ENCODE data around the gene RPS6KA2.

The RPS6KA2 gene

DNA sequence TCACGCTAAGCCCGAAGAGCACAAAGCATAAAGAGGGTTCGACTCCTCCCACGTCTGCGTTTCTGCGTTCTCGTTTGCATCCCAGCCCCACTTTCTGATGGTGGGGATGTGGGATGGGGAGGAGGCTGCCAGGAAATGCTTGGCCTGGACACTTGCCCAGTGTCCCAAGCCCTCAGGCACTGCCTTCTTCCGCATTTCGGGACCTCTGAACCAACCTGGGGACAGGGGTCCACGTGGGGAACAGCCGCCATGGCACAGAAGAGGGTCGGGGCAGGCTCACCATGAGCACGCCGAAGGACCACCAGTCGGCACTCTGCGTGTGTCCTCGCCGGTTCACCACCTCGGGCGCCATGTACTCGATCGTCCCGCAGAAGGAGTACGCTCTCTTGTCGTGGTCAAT is 128.8 kb downstream of the RPS6KA2 start:
- no peak for TF ChIP-seq ZFX (IDR thresholded peaks at IDR 0.05)
- TF ChIP-seq, protein P1, sequence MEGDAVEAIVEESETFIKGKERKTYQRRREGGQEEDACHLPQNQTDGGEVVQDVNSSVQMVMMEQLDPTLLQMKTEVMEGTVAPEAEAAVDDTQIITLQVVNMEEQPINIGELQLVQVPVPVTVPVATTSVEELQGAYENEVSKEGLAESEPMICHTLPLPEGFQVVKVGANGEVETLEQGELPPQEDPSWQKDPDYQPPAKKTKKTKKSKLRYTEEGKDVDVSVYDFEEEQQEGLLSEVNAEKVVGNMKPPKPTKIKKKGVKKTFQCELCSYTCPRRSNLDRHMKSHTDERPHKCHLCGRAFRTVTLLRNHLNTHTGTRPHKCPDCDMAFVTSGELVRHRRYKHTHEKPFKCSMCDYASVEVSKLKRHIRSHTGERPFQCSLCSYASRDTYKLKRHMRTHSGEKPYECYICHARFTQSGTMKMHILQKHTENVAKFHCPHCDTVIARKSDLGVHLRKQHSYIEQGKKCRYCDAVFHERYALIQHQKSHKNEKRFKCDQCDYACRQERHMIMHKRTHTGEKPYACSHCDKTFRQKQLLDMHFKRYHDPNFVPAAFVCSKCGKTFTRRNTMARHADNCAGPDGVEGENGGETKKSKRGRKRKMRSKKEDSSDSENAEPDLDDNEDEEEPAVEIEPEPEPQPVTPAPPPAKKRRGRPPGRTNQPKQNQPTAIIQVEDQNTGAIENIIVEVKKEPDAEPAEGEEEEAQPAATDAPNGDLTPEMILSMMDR (conservative IDR thresholded peaks at IDR 0.05), result no peak
- H3K27ac ChIP-seq, result no peak overlapping the region

DNA sequence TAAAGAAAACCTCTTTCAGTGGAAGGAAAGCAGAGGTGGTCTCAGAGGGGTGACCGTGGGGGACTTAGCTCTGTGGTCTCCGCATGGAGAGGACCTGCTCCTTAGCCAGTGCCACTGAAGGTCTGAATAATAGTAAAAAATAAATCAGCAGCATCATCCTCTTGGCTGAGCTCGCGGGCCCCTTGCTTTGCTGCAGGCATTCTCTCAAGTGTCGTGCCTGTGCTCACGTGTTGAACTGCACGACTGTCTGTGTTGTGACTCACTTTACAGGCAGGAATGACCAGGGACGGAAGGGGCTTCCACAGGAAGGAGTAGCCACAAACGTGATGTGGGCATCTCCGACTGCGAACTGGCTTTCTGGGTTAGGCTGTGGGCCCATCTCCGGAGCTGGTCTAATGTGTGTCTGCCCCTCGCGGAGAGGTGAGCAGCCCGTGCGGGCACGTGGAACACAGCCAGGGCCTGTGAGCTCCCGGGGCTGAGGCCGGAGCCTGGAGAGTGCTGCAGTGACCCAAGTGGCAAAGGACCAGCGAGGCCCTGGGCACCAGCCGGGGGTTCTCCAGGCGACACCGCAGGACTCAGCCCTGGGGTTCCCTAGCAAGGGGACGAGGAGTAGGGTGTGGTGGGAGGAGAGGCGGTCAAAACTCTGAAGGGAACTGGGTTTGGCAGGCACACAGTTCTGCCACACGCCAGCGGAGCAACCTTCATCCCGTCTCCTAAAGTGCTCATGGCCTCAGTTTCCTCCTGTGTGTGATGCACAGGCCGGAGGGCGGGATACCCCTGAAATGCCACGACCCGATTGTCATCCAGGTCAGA is 129.8 kb downstream of the RPS6KA2 start:
- TF ChIP-seq, protein P1 (conservative IDR thresholded peaks at IDR 0.05), result no peak
- TF ChIP-seq ZFX (IDR thresholded peaks at IDR 0.05), result no peak

DNA sequence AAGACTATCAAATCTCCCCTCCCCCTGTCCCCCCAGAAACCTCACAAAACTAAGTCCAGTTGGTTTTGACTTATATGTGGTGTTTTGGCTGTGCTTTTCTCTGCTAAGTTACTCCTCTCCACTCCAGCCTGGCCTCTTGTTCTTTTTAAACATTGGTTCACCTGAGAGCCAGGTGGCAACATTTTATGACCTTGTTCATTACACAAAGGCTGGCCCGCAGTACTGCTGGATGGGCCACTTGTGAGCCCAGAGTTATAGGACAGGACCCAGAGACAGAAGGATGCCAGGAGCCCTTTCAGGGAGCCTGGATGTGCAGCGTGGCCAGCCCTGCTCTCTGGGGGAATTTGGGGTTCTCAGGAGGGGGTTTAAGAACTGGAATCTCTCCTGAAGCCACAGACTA is 130.6 kb downstream of the RPS6KA2 start:
- H3K27ac ChIP-seq, result no peak overlapping the region
- TF ChIP-seq, protein P1 (conservative IDR thresholded peaks at IDR 0.05), result no peak
- no peak for TF ChIP-seq ZFX (IDR thresholded peaks at IDR 0.05)

More for the DNA sequence above, 129.8 kb downstream of the RPS6KA2 start:
- no peak overlapping the region for H3K27ac ChIP-seq

DNA sequence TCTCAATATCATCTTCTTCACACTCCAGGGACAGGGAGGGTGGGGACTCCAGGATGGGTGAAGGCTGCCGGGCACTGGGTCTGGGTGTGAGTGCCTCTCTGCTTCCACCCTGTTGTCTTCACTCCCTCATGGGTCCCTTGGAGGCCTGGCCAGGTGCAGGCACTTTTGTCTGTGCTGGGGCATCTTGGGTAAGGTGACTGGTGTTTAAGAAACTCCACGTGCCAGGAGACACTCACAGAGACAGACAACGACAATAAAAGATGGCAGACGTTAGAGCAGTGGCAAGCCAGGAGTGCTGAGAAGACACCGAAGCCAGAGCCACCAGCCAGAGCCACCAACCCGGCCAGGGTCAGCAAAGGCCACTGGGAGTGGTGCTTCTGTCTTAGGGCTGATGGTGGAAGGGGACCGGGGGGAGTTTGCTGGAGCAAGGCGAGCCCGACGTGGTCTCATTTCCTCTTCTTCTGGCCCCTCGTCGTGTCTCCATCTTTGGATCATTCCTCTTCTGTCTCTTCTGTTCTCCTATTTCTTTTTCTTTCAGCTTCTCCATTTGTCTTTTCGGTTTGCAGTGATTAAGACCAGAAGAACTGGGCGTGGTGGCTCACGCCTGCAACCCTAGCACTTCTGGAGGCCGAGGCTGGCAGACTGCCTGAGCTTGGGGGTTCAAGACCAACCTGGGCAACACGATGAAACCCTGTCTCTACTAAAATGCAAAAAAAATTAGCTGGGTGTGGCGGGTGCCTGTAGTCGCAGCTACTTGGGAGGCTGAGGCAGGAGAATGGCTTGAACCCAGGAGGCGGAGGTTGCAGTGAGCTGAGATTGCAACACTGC is 131.3 kb downstream of the RPS6KA2 start:
- no peak overlapping the region for H3K27ac ChIP-seq
- TF ChIP-seq, protein P1 (conservative IDR thresholded peaks at IDR 0.05), result no peak
- no peak for TF ChIP-seq ZFX (IDR thresholded peaks at IDR 0.05)

DNA sequence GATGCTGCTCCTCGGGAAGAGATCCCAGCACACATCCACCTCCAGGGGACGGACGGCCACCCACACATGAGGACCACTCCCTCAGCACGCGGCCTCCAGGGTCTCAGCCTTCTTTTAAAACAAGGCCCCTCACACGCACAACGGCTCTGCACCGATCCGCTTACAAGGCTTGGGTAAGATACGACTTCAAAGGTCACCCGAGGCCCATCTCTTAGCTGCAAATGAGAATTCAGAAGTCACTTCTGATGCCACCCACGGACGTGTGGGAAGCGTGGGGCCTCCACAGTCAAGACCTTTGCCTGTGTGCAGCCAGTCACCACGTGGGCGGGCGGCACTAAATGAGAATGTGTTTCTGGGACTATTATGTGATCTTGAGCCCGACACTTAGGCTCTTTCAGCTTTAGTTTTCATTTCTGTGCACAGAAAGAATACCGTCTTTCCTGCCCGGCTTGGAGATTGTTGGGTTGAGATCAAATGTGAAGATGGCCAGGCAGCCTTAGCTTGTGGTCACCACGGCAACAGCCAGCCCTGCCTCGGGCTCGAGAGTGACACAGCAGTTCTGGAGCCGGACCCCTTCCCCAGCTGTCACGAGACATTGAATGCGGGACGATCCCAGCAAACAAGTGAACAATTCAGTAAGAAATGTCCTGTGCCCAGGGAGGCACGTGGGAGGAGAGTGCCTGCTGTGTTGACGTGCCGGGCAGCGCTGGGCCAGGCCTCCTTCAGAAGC is 132.1 kb downstream of the RPS6KA2 start:
- TF ChIP-seq ZFX (IDR thresholded peaks at IDR 0.05), result no peak
- TF ChIP-seq, protein P1 (conservative IDR thresholded peaks at IDR 0.05), result no peak
- no peak overlapping the region for H3K27ac ChIP-seq

DNA sequence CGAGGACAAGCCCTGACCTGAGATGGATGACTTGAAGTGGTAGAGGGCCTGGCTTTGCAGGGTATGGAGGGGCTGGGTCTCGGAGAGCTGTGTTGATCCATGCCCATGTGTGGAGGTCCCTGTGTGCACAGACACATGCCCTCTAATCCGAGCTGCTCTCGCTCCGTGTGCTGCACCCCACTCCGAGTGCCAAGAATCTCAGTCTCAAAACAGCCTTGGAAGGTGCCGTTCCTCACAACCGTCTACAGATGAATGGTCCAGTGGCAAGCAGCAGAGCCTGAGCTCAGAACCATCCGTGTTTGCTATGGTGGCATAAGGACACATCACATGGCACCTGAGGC is 133.0 kb downstream of the RPS6KA2 start:
- no peak overlapping the region for H3K27ac ChIP-seq
- no peak for TF ChIP-seq ZFX (IDR thresholded peaks at IDR 0.05)
- TF ChIP-seq, protein P1 (conservative IDR thresholded peaks at IDR 0.05), result no peak

Measured in C4-2B (cell line).